ENCODE results near the gene EXOC2. TPM values are rescaled to one million over a fixed set of nuclear protein-coding genes. Genes with fewer than 3 reads are reported as not detected.

EXOC2 gene
- total and polyA plus RNA-seq, 2 of the 13 experiments (the other 11 are each of a cell fraction or from before 2014, with no cell fraction given), result 12.6 to 22.9 TPM

DNA sequence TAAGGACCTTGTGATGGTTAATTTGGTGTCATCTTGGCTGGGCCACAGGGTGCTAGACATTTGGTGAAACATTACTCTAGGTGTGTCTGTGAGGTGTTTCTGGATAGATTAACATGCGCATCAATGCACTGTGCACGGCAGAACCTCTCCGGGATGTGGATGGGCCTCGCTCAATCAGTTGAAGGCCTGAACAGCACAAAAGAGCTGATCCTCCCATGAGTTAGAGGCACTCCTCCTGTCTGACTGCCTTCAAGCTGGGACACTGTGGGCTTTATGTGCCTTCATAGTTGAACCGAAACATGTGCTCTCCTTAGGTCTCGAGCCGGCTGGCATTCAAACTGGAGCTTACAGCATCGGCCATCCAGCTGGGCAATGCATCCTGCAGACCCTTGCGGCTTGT lies 124.9 kb downstream of the EXOC2 start:
- intact Hi-C loops (cut with micrococcal nuclease; ENCODE audit: unreplicated experiment) (no loop called here), in situ Hi-C loops (cut with HindIII; ENCODE audit: extremely low pct_ligation_motif_present, low pct_unique_long_range_greater_than_20kb) (no loop called here)
- BruUV-seq (replicated peaks), result no TSS peak
- Histone ChIP-seq H4K20me1 (ENCODE audit: insufficient read depth, low read length) (no peaks in the 10 kb centered on the region), H3K4me2 (ENCODE audit: low read depth, low read length) (no peak overlapping the region), H3K27me3 (ENCODE audit: control insufficient read depth in 1 of 2, insufficient read depth in 2 of 2, low read length in 2 of 2) (no peaks in the 10 kb centered on the region), H3K79me2 (ENCODE audit: insufficient read depth, low read length) (no peaks in the 10 kb centered on the region), H3K9me3 (ENCODE audit: low read length) (no peaks in the 10 kb centered on the region), H3K4me3 (replicated peaks in 1 of 3; ENCODE audit: insufficient read depth in 1 of 3, low read depth in 2 of 3, low read length in 3 of 3) (no peak overlapping the region), H2AFZ (ENCODE audit: low read length) (no peak overlapping the region), H3K36me3 (replicated peaks in 1 of 2; ENCODE audit: control insufficient read depth in 1 of 2, insufficient read depth in 2 of 2, low read length in 2 of 2) (peaks cover 4 to 8% of the 10 kb centered on the region in 2 experiments), H3K4me1 (ENCODE audit: insufficient read depth, low read length) (no peaks in the 10 kb centered on the region), H3K27ac (ENCODE audit: extremely low read length, insufficient read depth, low read length) (no peak overlapping the region), H3K9ac (ENCODE audit: insufficient read depth, low read depth, low read length) (no peak overlapping the region)
- ATAC-seq, result no peak
- FAIRE-seq, result no peak
- WGBS (ENCODE audit: low lambda C conversion rate), result 100% methylated on average over 8 of the region's 9 CpGs
- no peak for TF ChIP-seq NFIC (IDR thresholded peaks at IDR 0.05; ENCODE audit: low read length)
- TF ChIP-seq ZNF841 (CRISPR knock-in tag; IDR thresholded peaks at IDR 0.05; ENCODE audit: borderline replicate concordance), result no peak
- no peak for TF ChIP-seq RORA (CRISPR knock-in tag; IDR thresholded peaks at IDR 0.05)
- TF ChIP-seq, protein P1, sequence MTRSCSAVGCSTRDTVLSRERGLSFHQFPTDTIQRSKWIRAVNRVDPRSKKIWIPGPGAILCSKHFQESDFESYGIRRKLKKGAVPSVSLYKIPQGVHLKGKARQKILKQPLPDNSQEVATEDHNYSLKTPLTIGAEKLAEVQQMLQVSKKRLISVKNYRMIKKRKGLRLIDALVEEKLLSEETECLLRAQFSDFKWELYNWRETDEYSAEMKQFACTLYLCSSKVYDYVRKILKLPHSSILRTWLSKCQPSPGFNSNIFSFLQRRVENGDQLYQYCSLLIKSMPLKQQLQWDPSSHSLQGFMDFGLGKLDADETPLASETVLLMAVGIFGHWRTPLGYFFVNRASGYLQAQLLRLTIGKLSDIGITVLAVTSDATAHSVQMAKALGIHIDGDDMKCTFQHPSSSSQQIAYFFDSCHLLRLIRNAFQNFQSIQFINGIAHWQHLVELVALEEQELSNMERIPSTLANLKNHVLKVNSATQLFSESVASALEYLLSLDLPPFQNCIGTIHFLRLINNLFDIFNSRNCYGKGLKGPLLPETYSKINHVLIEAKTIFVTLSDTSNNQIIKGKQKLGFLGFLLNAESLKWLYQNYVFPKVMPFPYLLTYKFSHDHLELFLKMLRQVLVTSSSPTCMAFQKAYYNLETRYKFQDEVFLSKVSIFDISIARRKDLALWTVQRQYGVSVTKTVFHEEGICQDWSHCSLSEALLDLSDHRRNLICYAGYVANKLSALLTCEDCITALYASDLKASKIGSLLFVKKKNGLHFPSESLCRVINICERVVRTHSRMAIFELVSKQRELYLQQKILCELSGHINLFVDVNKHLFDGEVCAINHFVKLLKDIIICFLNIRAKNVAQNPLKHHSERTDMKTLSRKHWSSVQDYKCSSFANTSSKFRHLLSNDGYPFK (CRISPR knock-in tag; IDR thresholded peaks at IDR 0.05; ENCODE audit: borderline replicate concordance), result no peak
- TF ChIP-seq TEAD3 (CRISPR knock-in tag; optimal IDR thresholded peaks at IDR 0.05; ENCODE audit: borderline replicate concordance), result no peak
- no peak for TF ChIP-seq HMGA1 (CRISPR knock-in tag; conservative IDR thresholded peaks at IDR 0.05)
- no peak for TF ChIP-seq ZNF10 (CRISPR knock-in tag; IDR thresholded peaks at IDR 0.05; ENCODE audit: borderline replicate concordance, low read depth)
- no peak for TF ChIP-seq ZNF382 (CRISPR knock-in tag; IDR thresholded peaks at IDR 0.05; ENCODE audit: borderline replicate concordance)
- TF ChIP-seq, protein P2, sequence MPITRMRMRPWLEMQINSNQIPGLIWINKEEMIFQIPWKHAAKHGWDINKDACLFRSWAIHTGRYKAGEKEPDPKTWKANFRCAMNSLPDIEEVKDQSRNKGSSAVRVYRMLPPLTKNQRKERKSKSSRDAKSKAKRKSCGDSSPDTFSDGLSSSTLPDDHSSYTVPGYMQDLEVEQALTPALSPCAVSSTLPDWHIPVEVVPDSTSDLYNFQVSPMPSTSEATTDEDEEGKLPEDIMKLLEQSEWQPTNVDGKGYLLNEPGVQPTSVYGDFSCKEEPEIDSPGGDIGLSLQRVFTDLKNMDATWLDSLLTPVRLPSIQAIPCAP (CRISPR knock-in tag; IDR thresholded peaks at IDR 0.05; ENCODE audit: low read depth), result no peak
- TF ChIP-seq KDM4B (CRISPR knock-in tag; IDR thresholded peaks at IDR 0.05), result no peak
- no peak for TF ChIP-seq KLF9 (CRISPR knock-in tag; IDR thresholded peaks at IDR 0.05; ENCODE audit: low read depth)
- no peak for TF ChIP-seq ZNF3 (CRISPR knock-in tag; IDR thresholded peaks at IDR 0.05)
- TF ChIP-seq ZMAT3 (CRISPR knock-in tag; conservative IDR thresholded peaks at IDR 0.05), result no peak
- ChIA-PET POLR2A (no interaction called here), CTCF (ENCODE audit: low intra/inter-chr PET ratio, low total read pairs) (no interaction called here)
- DNase-seq (ENCODE audit: low spot score), result no peak

Measured in HepG2 (cell line).